C4-2B (cell line): ENCODE measurements around the gene HOXD12.

Experiments used
- CTCF ChIP-seq: fragments of 450-650 bp; conservative IDR thresholded peaks from 2 replicates; pipeline ENCODE4 v1.5.1; 2017; ENCODE audit warnings: mild to moderate bottlenecking
- ZFX ChIP-seq: fragments of 450-650 bp; IDR thresholded peaks from 2 replicates; pipeline ENCODE4 v1.6.1; 2017

GRCh38 chr2:176146645-176147044, 47.0 kb downstream of the HOXD12 start:
- no peak for TF ChIP-seq CTCF
- no peak for TF ChIP-seq ZFX
